ENCODE measurements around the gene KRT40.

- TF ChIP-seq TAF1 (IDR thresholded peaks at IDR 0.05; ENCODE audit: low read depth, low read length) = no peak
- no peak for TF ChIP-seq POLR2A (IDR thresholded peaks at IDR 0.05; ENCODE audit: low read depth, low read length)
- TF ChIP-seq POLR2AphosphoS5 (IDR thresholded peaks at IDR 0.05; ENCODE audit: low read depth, low read length) = no peak
Observed at GRCh38 chr17:40966848-40967247, 17.3 kb downstream of the KRT40 start, which contains the start of gene KRT39.

Measured in GM12891 (cell line).